H9 (cell line): ENCODE results near the gene FARSA. TPM values are rescaled to one million over a fixed set of nuclear protein-coding genes. Genes with fewer than 3 reads are reported as not detected.
"Not testable (repeated sequence)": the region's sequence is repeated elsewhere in the genome, so short reads cannot be mapped to it uniquely, and the experiment has no call there.

Experiments used
- DNase-seq: peaks from one replicate; pipeline ENCODE4 v3.0.0-alpha.2; 2017
- H2AFZ ChIP-seq: one replicate; pipeline ENCODE4 v1.6.1; 2013; ENCODE audit warnings: mild to moderate bottlenecking, low read length, control low read depth, moderate library complexity
- H2AK5ac ChIP-seq: 2 replicates; pipeline ENCODE4 v1.6.1; 2013; ENCODE audit warnings: low read length, control low read depth, mixed read lengths; ENCODE audit not compliant: insufficient read length
- H2BK120ac ChIP-seq: one replicate; pipeline ENCODE4 v1.6.1; 2013; ENCODE audit warnings: low read depth, mild to moderate bottlenecking, low read length, control low read depth, inconsistent platforms; ENCODE audit not compliant: poor library complexity, severe bottlenecking
- H2BK12ac ChIP-seq: 2 replicates; pipeline ENCODE4 v1.6.1; 2013; ENCODE audit warnings: low read length, control low read depth, mixed read lengths, low read depth; ENCODE audit not compliant: insufficient read length
- H2BK15ac ChIP-seq: 2 replicates; pipeline ENCODE4 v1.6.1; 2013; ENCODE audit warnings: low read depth, low read length, control low read depth
- H2BK20ac ChIP-seq: one replicate; pipeline ENCODE4 v1.6.1; 2013; ENCODE audit warnings: low read depth, mild to moderate bottlenecking, low read length, control low read depth, inconsistent platforms; ENCODE audit not compliant: poor library complexity, severe bottlenecking
- H2BK5ac ChIP-seq: 2 replicates; pipeline ENCODE4 v1.6.1; 2013; ENCODE audit warnings: low read length, control low read depth, mixed read lengths; ENCODE audit not compliant: insufficient read length
- H3K14ac ChIP-seq: 2 replicates; pipeline ENCODE4 v1.6.1; 2013; ENCODE audit warnings: low read length, control low read depth; ENCODE audit not compliant: insufficient read depth
- H3K18ac ChIP-seq: 2 replicates; pipeline ENCODE4 v1.6.1; 2013; ENCODE audit warnings: low read depth, mild to moderate bottlenecking, mixed read lengths, low read length, control low read depth; ENCODE audit not compliant: insufficient read length
- H3K23ac ChIP-seq: 2 replicates; pipeline ENCODE4 v1.6.1; 2013; ENCODE audit warnings: low read length, control low read depth, mixed read lengths, low read depth; ENCODE audit not compliant: insufficient read length
- H3K23me2 ChIP-seq: 2 replicates; pipeline ENCODE4 v1.6.1; 2013; ENCODE audit warnings: low read depth, mild to moderate bottlenecking, mixed read lengths, low read length, control low read depth; ENCODE audit not compliant: insufficient read length, poor library complexity, severe bottlenecking
- H3K27ac ChIP-seq: 2 replicates; pipeline ENCODE4 v1.5.1; 2013; ENCODE audit warnings: low read length, control low read depth, mixed read lengths, low read depth; ENCODE audit not compliant: insufficient read length
- H3K27me3 ChIP-seq: 2 replicates; pipeline ENCODE4 v1.6.1; 2013; ENCODE audit warnings: low read length, control low read depth, inconsistent platforms; ENCODE audit not compliant: insufficient read depth
- H3K4ac ChIP-seq: 2 replicates; pipeline ENCODE4 v1.6.1; 2013; ENCODE audit warnings: low read depth, mild to moderate bottlenecking, control low read depth, inconsistent platforms, low read length, moderate library complexity
- H3K4me1 ChIP-seq: 2 replicates; pipeline ENCODE4 v1.6.1; 2013; ENCODE audit warnings: low read length, control low read depth, inconsistent platforms; ENCODE audit not compliant: insufficient read depth
- H3K4me2 ChIP-seq: 2 replicates; pipeline ENCODE4 v1.6.1; 2013; ENCODE audit warnings: low read length, control low read depth, mixed read lengths; ENCODE audit not compliant: insufficient read length, insufficient read depth
- H3K56ac ChIP-seq: 2 replicates; pipeline ENCODE4 v1.6.1; 2013; ENCODE audit warnings: low read depth, mild to moderate bottlenecking, mixed read lengths, low read length, control low read depth; ENCODE audit not compliant: insufficient read length
- H3K79me1 ChIP-seq: 2 replicates; pipeline ENCODE4 v1.6.1; 2013; ENCODE audit warnings: low read depth, mild to moderate bottlenecking, moderate library complexity, low read length, control low read depth, inconsistent platforms; ENCODE audit not compliant: insufficient read depth, poor library complexity, severe bottlenecking
- H3K79me2 ChIP-seq: 2 replicates; pipeline ENCODE4 v1.6.1; 2013; ENCODE audit warnings: low read length, control low read depth, inconsistent platforms; ENCODE audit not compliant: insufficient read depth
- H3K9ac ChIP-seq: 2 replicates; pipeline ENCODE4 v1.6.1; 2013; ENCODE audit warnings: low read length, control low read depth, mixed read lengths; ENCODE audit not compliant: insufficient read length; ENCODE audit errors: extremely low read depth
- H3K9me3 ChIP-seq: one replicate; pipeline ENCODE4 v1.6.1; 2013; ENCODE audit warnings: low read depth, low read length, inconsistent platforms; ENCODE audit not compliant: control insufficient read depth
- H3T11ph ChIP-seq: one replicate; pipeline ENCODE4 v1.6.1; 2013; ENCODE audit warnings: mild to moderate bottlenecking, low read length, control low read depth, inconsistent platforms
- H4K20me1 ChIP-seq: one replicate; pipeline ENCODE4 v1.6.1; 2013; ENCODE audit not compliant: control insufficient read depth, insufficient read length, insufficient read depth
- H4K5ac ChIP-seq: 2 replicates; pipeline ENCODE4 v1.6.1; 2013; ENCODE audit warnings: low read depth, mild to moderate bottlenecking, mixed read lengths, low read length, control low read depth; ENCODE audit not compliant: insufficient read length
- H4K8ac ChIP-seq: replicated peaks from 2 replicates; pipeline ENCODE4 v1.6.1; 2013; ENCODE audit warnings: low read length, control low read depth, mixed read lengths, low read depth; ENCODE audit not compliant: insufficient read length
- H4K91ac ChIP-seq: 2 replicates; pipeline ENCODE4 v1.6.1; 2013; ENCODE audit warnings: low read depth, mild to moderate bottlenecking, moderate library complexity, mixed read lengths, low read length, control low read depth; ENCODE audit not compliant: insufficient read length
- H3K27ac Mint-ChIP-seq, 3 experiments: 2 replicates in 2 of 3; 3 replicates in 1 of 3; pipeline ENCODE4 v1.8.0; 2020 to 2021; ENCODE audit warnings: mixed read lengths in 3 of 3, mild to moderate bottlenecking in 1 of 3, moderate library complexity in 1 of 3
- H3K27me3 Mint-ChIP-seq: 2 replicates; pipeline ENCODE4 v1.8.0; 2021; ENCODE audit warnings: low read depth, mild to moderate bottlenecking, moderate library complexity, mixed read lengths
- H3K36me3 Mint-ChIP-seq, 3 experiments: 2 replicates in 2 of 3; 3 replicates in 1 of 3; pipeline ENCODE4 v1.8.0; 2020 to 2021; ENCODE audit warnings: low read depth in 3 of 3, mixed read lengths in 3 of 3; ENCODE audit not compliant: insufficient read depth in 1 of 3
- H3K4me1 Mint-ChIP-seq, 2 experiments: 2 replicates each; pipeline ENCODE4 v1.8.0; 2020; ENCODE audit warnings: mixed read lengths in 2 of 2
- H3K4me3 Mint-ChIP-seq, 2 experiments: 2 replicates in 1 of 2; 3 replicates in 1 of 2; pipeline ENCODE4 v1.8.0; 2020 to 2021; ENCODE audit warnings: mild to moderate bottlenecking in 2 of 2, mixed read lengths in 2 of 2, moderate library complexity in 1 of 2
- H3K9me3 Mint-ChIP-seq, 2 experiments: 2 replicates in 1 of 2; 3 replicates in 1 of 2; pipeline ENCODE4 v1.8.0; 2020; ENCODE audit warnings: mild to moderate bottlenecking in 2 of 2, mixed read lengths in 2 of 2, moderate library complexity in 1 of 2
- WGBS: extraction: QIAGEN DNeasy Blood & Tissue Kit; methylation state at CpG from one replicate; pipeline ENCODE4 v1.1.7; 2013; ENCODE audit warnings: missing lambda C conversion rate, low lambda C conversion rate, mixed read lengths; ENCODE audit not compliant: insufficient read length; ENCODE audit errors: extremely low coverage; 5-methylcytosine and 5-hydroxymethylcytosine counted together
- total RNA-seq: library from RNA; stranded (reverse); gene quantifications from 2 replicates; pipeline ENCODE4 v1.2.1, GENCODE V29; 2021
- TF ChIP-seq, protein P1 (sequence below): fragments of 200-600 bp; sonication (generic); conservative IDR thresholded peaks from 3 replicates; pipeline ENCODE4 v1.8.0; 2021; ENCODE audit warnings: antibody characterized with exemption, mild to moderate bottlenecking

Gene FARSA
- total RNA-seq, 1 experiment from 2014 or later: 110 TPM

DNA sequence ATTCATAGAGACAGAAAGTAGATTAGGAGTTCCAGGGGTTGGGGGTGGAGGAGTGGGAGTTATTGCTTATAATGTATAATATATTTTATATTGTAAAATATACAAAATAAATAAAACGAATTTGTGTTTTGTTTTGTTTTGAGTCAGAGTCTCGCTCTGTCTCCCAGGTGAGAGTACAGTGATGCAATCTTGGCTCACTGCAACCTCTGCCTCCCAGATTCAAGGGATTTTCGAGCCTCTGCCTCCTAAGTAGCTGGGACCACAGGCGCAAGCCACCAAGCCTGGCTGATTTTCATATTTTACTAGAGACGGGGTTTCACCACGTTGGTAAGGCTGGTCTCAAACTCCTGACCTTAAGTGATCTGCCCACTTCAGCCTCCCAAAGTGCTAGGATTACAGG lies 26.0 kb upstream of the FARSA start:
- whole genome bisulfite sequencing: no CpG with 5 or more reads among the region's 6 CpGs
- Histone ChIP-seq H3K79me2 (peaks cover 7% of the 10 kb centered on the region; the same call in 1 of the 2 replicates), H2AFZ (no peak overlapping the region), H2BK15ac (no peak overlapping the region), H3K23me2 (peaks cover 3% of the 10 kb centered on the region), H3K27me3 (no peaks in the 10 kb centered on the region), H2AK5ac (no peak overlapping the region), H3K14ac (no peak overlapping the region), H3K9ac (no peak overlapping the region), H2BK120ac (no peak overlapping the region), H4K20me1 (no peaks in the 10 kb centered on the region), H3K27ac (no peak overlapping the region), H3K56ac (no peak overlapping the region), H3K4ac (no peak overlapping the region), H3K4me1 (no peaks in the 10 kb centered on the region; the same call in 1 of the 2 replicates), H4K91ac (no peak overlapping the region), H3K4me2 (no peak overlapping the region), H3K23ac (no peak overlapping the region), H3K79me1 (peaks cover 5% of the 10 kb centered on the region), H4K5ac (no peak overlapping the region), H3K9me3 (no peaks in the 10 kb centered on the region), H3T11ph (no peak overlapping the region), H2BK20ac (no peak overlapping the region), H4K8ac (no peak overlapping the region), H3K18ac (no peak overlapping the region), H2BK5ac (no peak overlapping the region), H2BK12ac (no peak overlapping the region)
- H3K27ac Mint-ChIP-seq: no peak overlapping the region
- no peak overlapping the region for H3K4me3 Mint-ChIP-seq
- TF ChIP-seq, protein P1, sequence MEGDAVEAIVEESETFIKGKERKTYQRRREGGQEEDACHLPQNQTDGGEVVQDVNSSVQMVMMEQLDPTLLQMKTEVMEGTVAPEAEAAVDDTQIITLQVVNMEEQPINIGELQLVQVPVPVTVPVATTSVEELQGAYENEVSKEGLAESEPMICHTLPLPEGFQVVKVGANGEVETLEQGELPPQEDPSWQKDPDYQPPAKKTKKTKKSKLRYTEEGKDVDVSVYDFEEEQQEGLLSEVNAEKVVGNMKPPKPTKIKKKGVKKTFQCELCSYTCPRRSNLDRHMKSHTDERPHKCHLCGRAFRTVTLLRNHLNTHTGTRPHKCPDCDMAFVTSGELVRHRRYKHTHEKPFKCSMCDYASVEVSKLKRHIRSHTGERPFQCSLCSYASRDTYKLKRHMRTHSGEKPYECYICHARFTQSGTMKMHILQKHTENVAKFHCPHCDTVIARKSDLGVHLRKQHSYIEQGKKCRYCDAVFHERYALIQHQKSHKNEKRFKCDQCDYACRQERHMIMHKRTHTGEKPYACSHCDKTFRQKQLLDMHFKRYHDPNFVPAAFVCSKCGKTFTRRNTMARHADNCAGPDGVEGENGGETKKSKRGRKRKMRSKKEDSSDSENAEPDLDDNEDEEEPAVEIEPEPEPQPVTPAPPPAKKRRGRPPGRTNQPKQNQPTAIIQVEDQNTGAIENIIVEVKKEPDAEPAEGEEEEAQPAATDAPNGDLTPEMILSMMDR: no peak
- DNase-seq: no peak
- H3K27me3 Mint-ChIP-seq: peaks cover 9% of the 10 kb centered on the region
- H3K4me1 Mint-ChIP-seq: peaks cover 14 to 18% of the 10 kb centered on the region in 2 experiments
- H3K36me3 Mint-ChIP-seq: peaks cover 11 to 15% (median 13%) of the 10 kb centered on the region in 3 experiments
- peaks cover 3 to 4% of the 10 kb centered on the region in 2 experiments; a peak in 3 of 5 replicates for H3K9me3 Mint-ChIP-seq

DNA sequence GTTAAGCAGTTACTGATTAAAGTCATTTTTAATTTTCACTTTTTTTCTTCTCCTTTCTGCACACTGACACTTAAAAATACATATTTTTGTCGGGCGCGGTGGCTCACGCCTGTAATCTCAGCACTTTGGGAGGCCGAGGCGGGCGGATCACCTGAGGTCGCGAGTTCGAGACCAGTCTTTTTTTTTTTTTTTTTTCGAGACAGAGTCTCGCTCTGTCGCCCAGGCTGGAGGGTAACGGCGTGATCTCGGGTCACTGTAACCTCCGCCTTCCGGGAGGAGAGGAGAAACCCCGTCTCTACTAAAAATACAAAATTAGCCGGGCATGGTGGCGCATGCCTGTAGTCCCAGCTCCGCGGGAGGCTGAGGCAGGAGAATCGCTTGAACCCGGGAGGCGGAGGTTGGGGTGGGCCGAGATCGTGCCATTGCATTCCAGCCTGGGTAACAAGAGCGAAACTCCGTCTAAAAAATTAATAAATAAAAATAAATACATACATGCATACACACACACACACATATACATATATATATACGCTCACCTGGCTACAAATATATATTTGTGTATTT lies 24.0 kb upstream of the FARSA start:
- H4K5ac ChIP-seq, H3K27ac ChIP-seq, H3K56ac ChIP-seq, H2BK5ac ChIP-seq, H3K9ac ChIP-seq, H3K79me2 ChIP-seq, H4K20me1 ChIP-seq, H3K23ac ChIP-seq, H3K23me2 ChIP-seq, H3K9me3 ChIP-seq, H3K9me3 Mint-ChIP-seq, H3K4me2 ChIP-seq, H3K14ac ChIP-seq, H3K27me3 ChIP-seq, H3T11ph ChIP-seq, H4K91ac ChIP-seq, H2BK120ac ChIP-seq, H2AK5ac ChIP-seq, H4K8ac ChIP-seq, H2BK20ac ChIP-seq, H3K18ac ChIP-seq, H2BK15ac ChIP-seq, H2AFZ ChIP-seq, H3K79me1 ChIP-seq, H3K4me1 ChIP-seq, H3K4ac ChIP-seq, H2BK12ac ChIP-seq, DNase-seq, H3K27me3 Mint-ChIP-seq: not testable (repeated sequence)
- no CpG with 5 or more reads among the region's 31 CpGs for WGBS
- peaks cover 20 to 31% of the 10 kb centered on the region in 2 experiments for H3K4me1 Mint-ChIP-seq
- H3K36me3 Mint-ChIP-seq: peaks cover 13 to 32% (median 31%) of the 10 kb centered on the region in 3 experiments
- H3K27ac Mint-ChIP-seq: peak overlapping the region; percentile 32 to 80 (median 70); a peak in 5 of 7 replicates
- H3K4me3 Mint-ChIP-seq: peak overlapping the region; percentile 68 to 83
